ENCODE measurements around the gene TLR8.
"Not testable (repeated sequence)": the region's sequence is repeated elsewhere in the genome, so short reads cannot be mapped to it uniquely, and the experiment has no call there.

The TLR8 gene

GRCh38 chrX:12895866-12896265 is 10.6 kb upstream of the TLR8 start:
- intact Hi-C loops (cut with DNase I), result no loop called here
- no peak for DNase-seq

GRCh38 chrX:12896935-12897334 is 9.5 kb upstream of the TLR8 start:
- no peak for DNase-seq
- intact Hi-C loops (cut with DNase I), result no loop called here

- DNase-seq, result no peak
- intact Hi-C loops (cut with DNase I), result no loop called here
These were observed 8.3 kb upstream of the TLR8 start for GRCh38 chrX:12898073-12898472.

GRCh38 chrX:12899506-12899905 is 6.9 kb upstream of the TLR8 start:
- intact Hi-C loops (cut with DNase I), result no loop called here
- no peak for DNase-seq

GRCh38 chrX:12901486-12901885 is 4.9 kb upstream of the TLR8 start:
- DNase-seq, result peak in 9 of 10 donors; percentile 11 to 90 (median 54)
- intact Hi-C loops (cut with DNase I), result loop anchor here (1.0 kb wide), 1 partner anchor 87 kb away; no protein-coding TSS in a partner anchor

GRCh38 chrX:12903646-12904045 is 2.8 kb upstream of the TLR8 start:
- DNase-seq, result no peak
- intact Hi-C loops (cut with DNase I), result no loop called here

GRCh38 chrX:12910423-12911121 is 4.2 kb downstream of the TLR8 start:
- no peak for DNase-seq
- intact Hi-C loops (cut with DNase I), result no loop called here

GRCh38 chrX:12911122-12911470 is 4.7 kb downstream of the TLR8 start:
- intact Hi-C loops (cut with DNase I), result no loop called here
- no peak for DNase-seq

- intact Hi-C loops (cut with DNase I), result no loop called here
- DNase-seq, result no peak
These were observed 6.5 kb downstream of the TLR8 start for GRCh38 chrX:12912791-12913482.

- DNase-seq, result no peak
- intact Hi-C loops (cut with DNase I), result no loop called here
These were observed 11.3 kb downstream of the TLR8 start for GRCh38 chrX:12917753-12918152.

GRCh38 chrX:12919051-12919450 is 12.6 kb downstream of the TLR8 start:
- DNase-seq, result no peak
- intact Hi-C loops (cut with DNase I), result no loop called here

- intact Hi-C loops (cut with DNase I), result no loop called here
- DNase-seq, result no peak
These were observed 13.2 kb downstream of the TLR8 start for GRCh38 chrX:12919620-12920019.

GRCh38 chrX:12920990-12921389 is 14.6 kb downstream of the TLR8 start:
- no peak for DNase-seq
- intact Hi-C loops (cut with DNase I), result no loop called here

- intact Hi-C loops (cut with DNase I), result no loop called here
- no peak for DNase-seq
These were observed 15.6 kb downstream of the TLR8 start for GRCh38 chrX:12921886-12922598.

GRCh38 chrX:12922599-12922919 is 16.1 kb downstream of the TLR8 start:
- intact Hi-C loops (cut with DNase I), result no loop called here
- DNase-seq, result no peak

GRCh38 chrX:12929701-12930100 is 23.3 kb downstream of the TLR8 start:
- intact Hi-C loops (cut with DNase I), result no loop called here
- DNase-seq, result no peak

GRCh38 chrX:12930150-12930549 is 23.7 kb downstream of the TLR8 start:
- intact Hi-C loops (cut with DNase I), result no loop called here

GRCh38 chrX:12932244-12932643 is 25.8 kb downstream of the TLR8 start:
- no peak for DNase-seq
- intact Hi-C loops (cut with DNase I), result no loop called here

More at GRCh38 chrX:12930150-12930549, 23.7 kb downstream of the TLR8 start:
- no peak for DNase-seq

GRCh38 chrX:12934850-12935249 is 28.4 kb downstream of the TLR8 start:
- DNase-seq, result no peak
- intact Hi-C loops (cut with DNase I), result no loop called here

- intact Hi-C loops (cut with DNase I), result no loop called here
- DNase-seq, result no peak
These were observed 30.5 kb downstream of the TLR8 start for GRCh38 chrX:12936947-12937346.

- DNase-seq; intact Hi-C loops (cut with DNase I): not testable (repeated sequence)
These were observed 34.1 kb downstream of the TLR8 start for GRCh38 chrX:12940471-12940870.

GRCh38 chrX:12943592-12943991 is 37.2 kb downstream of the TLR8 start:
- intact Hi-C loops (cut with DNase I); DNase-seq: not testable (repeated sequence)

All from posterior cingulate gyrus (tissue), 11 donors.